GM12891 (cell line): ENCODE measurements around the gene VPS4B.

Experiments
- DNase-seq: peaks from one replicate; pipeline ENCODE4 v3.0.0; 2011; ENCODE audit warnings: low spot score; ENCODE audit not compliant: insufficient read length
- FAIRE-seq: peaks from 2 replicates; lab custom pipeline; 2011; peaks lifted over from hg19 to GRCh38; lab: Jason Lieb, UNC
- PAX5 ChIP-seq: IDR thresholded peaks from 2 replicates; pipeline ENCODE4 v1.6.1; 2011; ENCODE audit warnings: low read length, moderate library complexity, mild to moderate bottlenecking; ENCODE audit not compliant: insufficient read depth, severe bottlenecking
- POLR2A ChIP-seq: IDR thresholded peaks from 2 replicates; pipeline ENCODE4 v1.6.1; 2011; ENCODE audit warnings: low read depth, low read length, control low read depth
- POLR2AphosphoS5 ChIP-seq: IDR thresholded peaks from 2 replicates; pipeline ENCODE4 v1.6.1; 2011; ENCODE audit warnings: low read depth, low read length, control low read depth
- POU2F2 ChIP-seq: IDR thresholded peaks from 2 replicates; pipeline ENCODE4 v1.6.1; 2011; ENCODE audit warnings: low read depth, mild to moderate bottlenecking, control low read depth, low read length, moderate library complexity
- SPI1 ChIP-seq: IDR thresholded peaks from 2 replicates; pipeline ENCODE4 v1.6.1; 2011; ENCODE audit warnings: low read depth, low read length, control low read depth
- TAF1 ChIP-seq: IDR thresholded peaks from 2 replicates; pipeline ENCODE4 v1.6.1; 2011; ENCODE audit warnings: low read depth, low read length, control low read depth

Gene VPS4B

GRCh38 chr18:63405986-63406385, 16.3 kb downstream of the VPS4B start:
- peak; percentile 38 for FAIRE-seq
- no peak for DNase-seq
- TF ChIP-seq SPI1 (no peak), PAX5 (no peak), POU2F2 (no peak), TAF1 (no peak), POLR2AphosphoS5 (no peak), POLR2A (no peak)

DNA sequence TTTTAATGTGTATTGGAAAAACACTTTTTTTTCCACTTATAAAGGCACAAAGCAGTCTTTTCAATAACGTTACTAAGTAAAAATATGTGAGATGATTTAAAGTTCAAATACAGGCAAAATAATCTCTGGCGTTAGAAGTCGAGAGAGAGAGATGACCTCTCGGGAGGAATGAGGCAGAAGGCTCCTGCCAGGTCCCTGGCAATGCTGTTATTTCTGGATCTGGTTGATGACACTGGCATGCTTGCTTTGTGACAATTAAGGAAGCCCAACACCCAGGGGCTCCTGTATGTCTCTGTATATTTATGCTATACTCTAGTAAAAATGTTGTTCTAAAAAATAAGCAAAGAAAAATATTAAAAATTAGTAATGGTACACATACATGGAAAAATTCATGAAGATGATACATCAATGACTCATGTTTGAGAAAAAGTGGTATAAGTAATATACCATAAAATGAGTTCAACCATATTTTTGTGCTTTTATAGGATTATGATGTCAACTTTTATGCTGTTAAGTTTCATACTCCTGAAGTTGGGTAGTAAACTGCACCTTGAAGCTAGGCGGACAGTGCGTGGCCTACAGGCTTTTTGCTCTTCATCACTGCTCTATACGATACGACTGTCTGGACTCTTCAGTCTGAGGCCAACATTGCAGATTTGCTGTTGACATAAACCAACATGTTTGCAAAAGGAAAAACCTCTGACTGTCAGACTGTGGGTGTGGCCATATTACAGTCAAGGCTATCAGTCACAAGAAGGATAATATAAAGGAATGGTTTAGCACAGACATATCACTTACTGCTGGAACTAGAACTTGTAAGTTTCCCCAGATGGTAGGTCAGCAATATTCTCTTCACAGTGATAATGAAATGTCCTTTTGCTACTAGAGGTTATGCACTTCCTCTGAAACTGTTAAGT, 19.8 kb downstream of the VPS4B start:
- TF ChIP-seq POLR2A, result no peak
- no peak for TF ChIP-seq PAX5
- no peak for TF ChIP-seq SPI1
- no peak for TF ChIP-seq POLR2AphosphoS5
- no peak for FAIRE-seq
- no peak for DNase-seq

DNA sequence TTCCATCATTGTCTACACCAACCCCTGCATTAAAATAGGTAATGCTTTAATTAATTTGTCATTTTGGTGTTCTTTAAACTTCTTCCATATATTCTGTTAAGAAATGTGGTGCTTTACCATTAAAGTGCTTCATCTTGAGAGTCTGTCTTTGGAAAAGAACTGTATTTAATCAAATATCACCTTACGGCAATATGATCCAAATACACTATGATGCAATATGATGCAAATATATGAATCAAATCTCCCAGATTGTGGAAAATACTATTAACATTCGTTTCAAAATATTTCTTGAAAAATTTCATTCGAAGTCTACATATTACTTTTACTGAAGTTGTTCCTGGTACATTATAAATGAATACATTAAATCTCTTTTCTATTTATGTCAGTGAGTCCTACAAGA, 23.0 kb downstream of the VPS4B start:
- no peak for TF ChIP-seq SPI1
- TF ChIP-seq PAX5, result no peak
- TF ChIP-seq POLR2A, result no peak
- TF ChIP-seq POLR2AphosphoS5, result no peak
- TF ChIP-seq TAF1, result no peak
- no peak for TF ChIP-seq POU2F2
- FAIRE-seq, result no peak
- DNase-seq, result no peak

GRCh38 chr18:63397349-63397748, 24.9 kb downstream of the VPS4B start:
- DNase-seq (no peak), FAIRE-seq (no peak)
- no peak for TF ChIP-seq POLR2A
- no peak for TF ChIP-seq POLR2AphosphoS5
- no peak for TF ChIP-seq TAF1
- no peak for TF ChIP-seq POU2F2
- TF ChIP-seq PAX5, result no peak
- no peak for TF ChIP-seq SPI1

DNA sequence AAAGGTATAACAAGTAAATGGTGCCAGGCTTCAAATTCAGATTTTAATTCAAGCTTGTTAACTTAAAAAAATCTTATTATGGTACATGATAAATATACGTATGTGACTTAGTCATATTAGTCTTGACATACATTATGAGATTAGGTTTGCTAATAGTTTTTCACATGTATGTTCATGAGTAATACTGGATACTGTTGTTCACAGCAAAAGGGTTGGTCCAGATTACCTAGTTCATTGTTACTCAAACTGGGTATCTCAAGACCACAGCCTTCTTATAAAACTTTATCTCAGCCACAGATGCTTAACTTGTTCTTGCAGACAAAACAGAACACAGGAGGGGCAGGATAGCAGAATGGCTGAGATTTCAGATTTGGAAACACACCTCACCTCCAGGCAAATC, 26.8 kb downstream of the VPS4B start:
- FAIRE-seq, result no peak

DNA sequence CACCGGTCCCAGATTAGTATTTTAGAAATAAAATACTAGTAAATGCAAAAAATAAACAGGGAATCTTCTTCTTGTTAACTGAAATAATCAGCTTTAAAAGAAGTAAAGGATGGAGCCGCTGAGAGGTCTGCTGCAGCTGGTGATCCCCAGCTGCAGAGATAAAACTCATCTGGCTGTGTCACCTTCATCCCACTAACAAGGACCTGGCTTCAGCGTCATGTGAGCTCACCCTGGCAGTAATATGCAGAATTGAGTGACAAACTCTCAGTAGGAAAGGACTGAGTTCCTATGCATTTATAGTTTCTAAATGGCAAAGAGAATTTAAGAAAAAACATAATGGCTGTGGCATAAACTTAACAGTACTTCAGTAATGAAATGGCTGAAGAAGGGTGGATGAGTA, 27.3 kb downstream of the VPS4B start:
- no peak for FAIRE-seq
- TF ChIP-seq SPI1 (no peak), TAF1 (no peak), POLR2A (no peak), PAX5 (no peak), POLR2AphosphoS5 (no peak), POU2F2 (no peak)
- DNase-seq, result no peak

More for the DNA sequence above, 26.8 kb downstream of the VPS4B start:
- TF ChIP-seq POLR2AphosphoS5, result no peak
- TF ChIP-seq PAX5, result no peak
- TF ChIP-seq POLR2A, result no peak
- no peak for TF ChIP-seq POU2F2
- no peak for TF ChIP-seq TAF1
- TF ChIP-seq SPI1, result no peak
- DNase-seq, result no peak

DNA sequence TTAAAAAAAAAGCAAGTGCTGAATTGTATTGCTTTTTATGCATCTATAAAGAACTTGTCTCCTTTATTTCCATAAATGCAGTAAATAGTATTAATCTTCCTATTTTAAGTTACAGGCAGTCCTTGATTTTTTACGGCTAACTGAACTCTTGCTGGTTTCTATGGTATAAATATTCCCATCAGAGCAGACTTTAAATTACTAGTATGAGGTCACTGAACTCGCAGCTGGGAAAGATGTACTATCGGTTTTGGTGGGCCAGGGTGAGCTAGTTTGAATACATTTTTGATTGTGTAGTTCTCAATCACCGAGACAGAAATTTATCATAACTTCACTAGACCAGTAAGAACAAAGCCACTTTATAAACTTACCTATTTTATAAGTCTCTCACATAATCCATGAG, 34.4 kb downstream of the VPS4B start:
- no peak for FAIRE-seq
- no peak for DNase-seq
- TF ChIP-seq POLR2A, result no peak
- no peak for TF ChIP-seq PAX5
- no peak for TF ChIP-seq TAF1
- TF ChIP-seq POU2F2, result no peak
- TF ChIP-seq POLR2AphosphoS5, result no peak
- TF ChIP-seq SPI1, result no peak

GRCh38 chr18:63382843-63383242, 39.4 kb downstream of the VPS4B start:
- DNase-seq (no peak), FAIRE-seq (no peak)
- TF ChIP-seq POLR2AphosphoS5 (no peak), POU2F2 (no peak), POLR2A (no peak), PAX5 (no peak), TAF1 (no peak), SPI1 (no peak)

- no peak for DNase-seq
- TF ChIP-seq POLR2A (no peak), TAF1 (no peak), SPI1 (no peak), POU2F2 (no peak), PAX5 (no peak), POLR2AphosphoS5 (no peak)
- FAIRE-seq, result no peak
These were observed 42.7 kb downstream of the VPS4B start for GRCh38 chr18:63379639-63379962.

GRCh38 chr18:63378919-63379638, 43.2 kb downstream of the VPS4B start:
- no peak for FAIRE-seq
- TF ChIP-seq PAX5 (no peak), SPI1 (no peak), POLR2AphosphoS5 (no peak), TAF1 (no peak), POLR2A (no peak), POU2F2 (no peak)
- no peak for DNase-seq
